ENCODE results near the gene SORT1.
A peak's percentile ranks its signal among the peaks of the same experiment; 100 is the strongest.

Gene SORT1

DNA sequence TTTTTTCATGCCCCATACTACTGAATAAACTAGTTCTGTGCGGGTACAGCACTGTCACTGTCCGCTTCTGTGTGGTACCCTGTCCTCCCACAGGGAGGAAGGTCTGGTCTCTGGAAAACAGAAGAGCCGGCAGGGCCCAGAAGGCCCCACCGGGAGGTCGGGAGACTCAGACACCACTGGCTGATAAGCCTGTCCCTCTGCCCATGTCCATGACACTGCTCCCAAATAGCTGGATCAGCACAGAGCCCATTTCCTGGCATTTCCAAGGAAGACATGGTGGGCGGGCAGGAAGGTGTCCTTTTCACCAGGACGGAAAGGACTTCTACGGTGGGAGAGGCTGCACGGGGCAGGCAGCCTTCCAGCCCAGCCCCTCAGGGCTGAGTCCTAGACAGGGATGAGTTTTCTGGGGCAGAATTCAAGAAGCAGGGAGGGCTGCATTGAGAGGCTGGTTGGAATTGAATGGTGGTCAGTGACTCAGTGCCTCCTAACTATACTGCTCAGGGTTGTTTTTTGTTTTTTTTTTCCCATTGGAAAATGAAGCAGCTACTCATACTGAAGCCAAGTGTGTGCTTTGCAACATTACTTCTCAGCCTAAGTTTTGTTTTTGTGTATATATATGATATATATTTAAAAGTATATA lies 121.9 kb downstream of the SORT1 start:
- DNase-seq (ENCODE audit: low spot score), result no peak

DNA sequence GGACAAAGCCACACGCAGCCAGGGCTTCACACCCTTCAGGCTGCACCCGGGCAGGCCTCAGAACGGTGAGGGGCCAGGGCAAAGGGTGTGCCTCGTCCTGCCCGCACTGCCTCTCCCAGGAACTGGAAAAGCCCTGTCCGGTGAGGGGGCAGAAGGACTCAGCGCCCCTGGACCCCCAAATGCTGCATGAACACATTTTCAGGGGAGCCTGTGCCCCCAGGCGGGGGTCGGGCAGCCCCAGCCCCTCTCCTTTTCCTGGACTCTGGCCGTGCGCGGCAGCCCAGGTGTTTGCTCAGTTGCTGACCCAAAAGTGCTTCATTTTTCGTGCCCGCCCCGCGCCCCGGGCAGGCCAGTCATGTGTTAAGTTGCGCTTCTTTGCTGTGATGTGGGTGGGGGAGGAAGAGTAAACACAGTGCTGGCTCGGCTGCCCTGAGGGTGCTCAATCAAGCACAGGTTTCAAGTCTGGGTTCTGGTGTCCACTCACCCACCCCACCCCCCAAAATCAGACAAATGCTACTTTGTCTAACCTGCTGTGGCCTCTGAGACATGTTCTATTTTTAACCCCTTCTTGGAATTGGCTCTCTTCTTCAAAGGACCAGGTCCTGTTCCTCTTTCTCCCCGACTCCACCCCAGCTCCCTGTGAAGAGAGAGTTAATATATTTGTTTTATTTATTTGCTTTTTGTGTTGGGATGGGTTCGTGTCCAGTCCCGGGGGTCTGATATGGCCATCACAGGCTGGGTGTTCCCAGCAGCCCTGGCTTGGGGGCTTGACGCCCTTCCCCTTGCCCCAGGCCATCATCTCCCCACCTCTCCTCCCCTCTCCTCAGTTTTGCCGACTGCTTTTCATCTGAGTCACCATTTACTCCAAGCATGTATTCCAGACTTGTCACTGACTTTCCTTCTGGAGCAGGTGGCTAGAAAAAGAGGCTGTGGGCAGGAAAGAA lies 122.9 kb downstream of the SORT1 start:
- no peak for DNase-seq (ENCODE audit: low spot score)

DNA sequence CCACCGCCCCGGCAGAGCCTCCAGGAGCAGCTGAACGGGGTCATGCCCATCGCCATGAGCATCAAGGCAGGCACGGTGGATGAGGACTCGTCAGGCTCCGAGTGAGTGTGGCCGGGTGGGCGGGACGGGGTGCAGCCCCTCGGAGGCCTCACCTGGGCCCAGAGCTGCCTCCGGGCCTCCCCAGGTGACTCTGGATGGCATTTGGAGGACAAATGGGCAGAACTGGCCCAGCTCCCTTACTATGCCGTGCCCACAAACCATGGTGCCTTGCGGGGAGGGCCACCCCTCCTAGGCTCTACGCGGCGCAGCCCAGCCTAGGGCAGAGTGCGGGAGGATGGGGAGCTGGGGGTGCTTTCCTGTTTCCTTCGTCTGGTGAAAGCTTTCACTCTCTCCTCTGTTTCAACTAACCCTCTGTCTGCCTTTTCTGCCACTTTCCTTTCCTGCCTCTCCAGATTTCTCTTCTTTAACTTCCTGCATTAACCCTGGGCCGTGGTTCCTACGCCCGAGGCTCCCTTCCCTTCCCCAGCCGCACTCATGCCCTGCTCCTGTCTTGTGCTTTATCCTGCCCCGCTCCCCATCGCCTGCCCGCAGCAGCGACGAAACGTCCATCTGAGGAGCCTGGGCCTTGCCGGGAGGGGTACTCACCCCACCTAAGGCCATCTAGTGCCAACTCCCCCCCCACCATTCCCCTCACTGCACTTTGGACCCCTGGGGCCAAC lies 124.0 kb downstream of the SORT1 start:
- DNase-seq (ENCODE audit: low spot score), result no peak

DNA sequence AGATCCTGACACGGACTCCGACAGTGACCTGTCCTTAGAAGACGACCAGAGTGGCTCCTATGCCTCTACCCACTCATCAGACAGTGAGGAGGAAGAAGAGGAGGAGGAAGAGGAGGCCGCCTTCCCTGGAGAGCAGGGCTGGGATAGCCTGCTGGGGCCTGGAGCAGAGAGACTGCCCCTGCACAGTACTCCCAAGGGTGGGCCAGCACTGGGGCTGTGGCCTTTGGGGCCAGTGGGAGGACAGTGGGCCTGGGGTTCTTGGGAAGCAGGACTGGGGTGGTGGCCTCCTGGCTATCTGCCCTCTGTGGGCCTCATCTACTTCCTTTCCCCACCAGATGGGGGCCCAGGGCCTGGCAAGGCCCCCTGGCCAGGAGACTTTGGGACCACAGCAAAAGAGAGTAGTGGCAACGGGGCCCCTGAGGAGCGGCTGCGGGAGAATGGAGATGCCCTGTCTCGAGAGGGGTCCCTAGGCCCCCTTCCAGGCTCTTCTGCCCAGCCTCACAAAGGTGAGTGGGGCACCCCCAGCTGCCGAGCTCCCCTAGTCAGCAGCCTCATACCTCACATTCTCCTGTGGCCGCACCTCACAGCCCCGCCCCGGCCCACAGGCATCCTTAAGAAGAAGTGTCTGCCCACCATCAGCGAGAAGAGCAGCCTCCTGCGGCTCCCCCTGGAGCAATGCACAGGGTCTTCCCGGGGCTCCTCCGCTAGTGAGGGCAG lies 124.7 kb downstream of the SORT1 start:
- no peak for DNase-seq (ENCODE audit: low spot score)

DNA sequence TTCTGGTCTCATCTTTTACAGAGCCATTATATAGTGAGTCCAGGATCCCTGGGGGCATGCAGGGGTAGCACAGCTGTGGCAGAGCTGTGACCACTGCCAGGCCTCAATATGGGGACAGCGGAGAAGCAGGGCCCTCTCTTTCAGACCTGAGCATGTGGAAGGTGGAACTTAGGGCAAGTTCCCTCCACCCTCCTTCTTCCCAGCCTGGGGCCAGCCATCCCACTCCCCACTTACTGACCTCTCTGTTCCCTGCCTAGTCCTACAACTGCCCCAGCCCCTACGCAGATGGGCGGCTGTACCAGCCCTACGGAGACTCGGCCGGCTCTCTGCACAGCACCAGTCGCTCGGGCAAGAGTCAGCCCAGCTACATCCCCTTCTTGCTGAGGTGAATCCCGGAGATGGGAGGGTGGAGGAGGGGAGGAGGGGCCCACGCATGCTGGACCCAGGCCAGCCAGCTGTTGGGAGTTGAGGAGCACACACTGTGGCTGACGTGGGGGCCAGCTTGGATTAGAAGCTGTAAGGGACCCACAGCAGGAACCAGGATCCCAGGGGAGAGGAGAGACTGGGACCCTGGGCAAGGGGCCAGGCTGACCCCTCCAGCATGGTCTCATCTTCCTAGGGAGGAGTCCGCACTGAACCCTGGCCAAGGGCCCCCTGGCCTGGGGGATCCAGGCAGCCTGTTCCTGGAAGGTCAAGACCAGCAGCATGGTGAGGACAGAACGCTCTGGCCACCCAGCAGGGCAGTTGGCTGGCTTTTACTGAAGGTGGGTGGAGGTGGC lies 125.5 kb downstream of the SORT1 start:
- no peak for DNase-seq (ENCODE audit: low spot score)

DNA sequence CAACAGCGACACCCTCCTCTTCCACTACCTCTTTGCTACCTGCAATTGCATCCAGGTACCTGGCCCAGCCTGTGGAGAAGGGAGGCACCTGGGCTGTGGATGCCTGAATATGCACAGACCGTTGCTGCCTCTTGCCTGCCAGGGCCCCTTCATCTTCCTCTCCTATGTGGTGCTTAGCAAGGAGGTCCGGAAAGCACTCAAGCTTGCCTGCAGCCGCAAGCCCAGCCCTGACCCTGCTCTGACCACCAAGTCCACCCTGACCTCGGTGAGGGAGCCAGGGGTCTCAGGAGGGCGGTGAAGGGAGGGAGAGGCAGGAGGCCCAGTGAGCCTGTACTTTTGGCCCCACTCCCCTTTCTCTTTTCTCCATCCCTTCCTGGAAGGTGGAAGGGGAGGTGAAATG lies 126.3 kb downstream of the SORT1 start:
- DNase-seq (ENCODE audit: low spot score), result no peak

DNA sequence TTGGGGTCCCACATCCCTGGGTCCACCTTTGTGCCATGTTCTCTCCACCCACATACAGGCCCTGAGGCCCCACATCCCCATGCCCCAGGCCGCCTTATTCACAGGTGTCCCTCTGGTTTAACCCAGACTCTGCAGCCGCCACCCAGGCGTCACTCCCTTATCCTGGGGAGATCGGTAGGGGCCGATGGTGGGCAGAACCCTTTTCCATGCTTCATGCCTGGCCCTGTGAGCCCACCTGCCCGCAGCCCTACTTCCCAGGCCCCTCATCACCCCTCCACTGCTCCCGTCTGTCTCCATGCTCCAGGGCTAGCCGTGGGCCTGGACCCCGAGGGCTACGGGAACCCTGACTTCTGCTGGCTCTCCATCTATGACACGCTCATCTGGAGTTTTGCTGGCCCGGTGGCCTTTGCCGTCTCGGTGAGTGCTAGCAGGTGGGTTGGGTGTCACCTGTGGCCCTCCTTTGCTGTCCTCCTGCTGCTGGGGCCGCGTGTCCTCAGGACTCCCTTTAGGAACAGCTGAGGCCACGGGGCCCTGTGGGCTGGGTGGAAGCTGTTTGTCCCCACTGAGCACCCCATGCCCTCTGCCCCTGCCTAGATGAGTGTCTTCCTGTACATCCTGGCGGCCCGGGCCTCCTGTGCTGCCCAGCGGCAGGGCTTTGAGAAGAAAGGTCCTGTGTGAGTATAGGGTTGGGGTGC lies 126.9 kb downstream of the SORT1 start:
- no peak for DNase-seq (ENCODE audit: low spot score)

DNA sequence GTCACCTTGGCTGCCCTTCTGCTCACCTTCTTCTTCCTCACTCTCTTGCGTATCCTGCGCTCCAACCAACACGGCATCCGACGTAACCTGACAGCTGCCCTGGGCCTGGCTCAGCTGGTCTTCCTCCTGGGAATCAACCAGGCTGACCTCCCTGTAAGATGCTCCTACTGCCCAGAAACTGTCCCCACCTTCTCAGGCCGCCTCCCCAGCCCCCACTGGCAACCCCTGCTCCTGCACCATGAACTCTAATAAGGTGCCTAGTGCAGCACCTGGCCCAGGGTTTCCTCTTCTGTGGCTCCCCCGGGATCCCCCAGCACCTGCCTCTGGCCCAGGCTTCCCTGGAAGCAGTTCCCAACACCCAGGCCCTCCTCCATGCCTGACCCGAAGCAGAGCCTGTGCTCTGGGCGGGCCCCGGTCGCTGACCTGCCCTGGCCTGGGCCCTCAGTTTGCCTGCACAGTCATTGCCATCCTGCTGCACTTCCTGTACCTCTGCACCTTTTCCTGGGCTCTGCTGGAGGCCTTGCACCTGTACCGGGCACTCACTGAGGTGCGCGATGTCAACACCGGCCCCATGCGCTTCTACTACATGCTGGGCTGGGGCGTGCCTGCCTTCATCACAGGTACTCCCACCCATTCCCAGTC lies 127.6 kb downstream of the SORT1 start:
- DNase-seq (ENCODE audit: low spot score), result no peak

DNA sequence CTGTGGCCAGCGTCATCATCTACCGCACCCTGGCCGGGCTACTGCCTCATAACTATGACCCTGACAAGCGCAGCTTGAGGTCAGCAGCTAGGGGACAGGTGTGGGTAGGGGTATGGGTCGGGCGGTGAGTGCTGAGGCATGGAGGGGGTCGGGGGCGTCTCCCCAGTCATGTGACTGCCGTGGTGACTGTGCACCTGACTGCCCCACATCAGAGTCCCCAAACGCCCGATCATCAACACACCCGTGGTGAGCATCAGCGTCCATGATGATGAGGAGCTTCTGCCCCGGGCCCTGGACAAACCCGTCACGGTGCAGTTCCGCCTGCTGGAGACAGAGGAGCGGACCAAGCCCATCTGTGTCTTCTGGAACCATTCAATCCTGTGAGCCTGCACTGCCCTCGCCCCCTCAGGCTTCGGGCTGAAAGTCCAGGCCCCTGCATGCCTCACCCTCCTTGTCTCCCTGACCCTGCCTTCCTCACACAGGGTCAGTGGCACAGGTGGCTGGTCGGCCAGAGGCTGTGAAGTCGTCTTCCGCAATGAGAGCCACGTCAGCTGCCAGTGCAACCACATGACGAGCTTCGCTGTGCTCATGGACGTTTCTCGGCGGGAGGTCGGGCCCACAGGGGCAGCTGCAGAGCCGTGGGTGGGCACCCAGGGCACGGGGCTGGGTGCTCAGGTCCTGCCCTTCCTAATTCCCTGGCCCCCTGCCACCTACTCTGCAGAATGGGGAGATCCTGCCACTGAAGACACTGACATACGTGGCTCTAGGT lies 128.3 kb downstream of the SORT1 start:
- no peak for DNase-seq (ENCODE audit: low spot score)

DNA sequence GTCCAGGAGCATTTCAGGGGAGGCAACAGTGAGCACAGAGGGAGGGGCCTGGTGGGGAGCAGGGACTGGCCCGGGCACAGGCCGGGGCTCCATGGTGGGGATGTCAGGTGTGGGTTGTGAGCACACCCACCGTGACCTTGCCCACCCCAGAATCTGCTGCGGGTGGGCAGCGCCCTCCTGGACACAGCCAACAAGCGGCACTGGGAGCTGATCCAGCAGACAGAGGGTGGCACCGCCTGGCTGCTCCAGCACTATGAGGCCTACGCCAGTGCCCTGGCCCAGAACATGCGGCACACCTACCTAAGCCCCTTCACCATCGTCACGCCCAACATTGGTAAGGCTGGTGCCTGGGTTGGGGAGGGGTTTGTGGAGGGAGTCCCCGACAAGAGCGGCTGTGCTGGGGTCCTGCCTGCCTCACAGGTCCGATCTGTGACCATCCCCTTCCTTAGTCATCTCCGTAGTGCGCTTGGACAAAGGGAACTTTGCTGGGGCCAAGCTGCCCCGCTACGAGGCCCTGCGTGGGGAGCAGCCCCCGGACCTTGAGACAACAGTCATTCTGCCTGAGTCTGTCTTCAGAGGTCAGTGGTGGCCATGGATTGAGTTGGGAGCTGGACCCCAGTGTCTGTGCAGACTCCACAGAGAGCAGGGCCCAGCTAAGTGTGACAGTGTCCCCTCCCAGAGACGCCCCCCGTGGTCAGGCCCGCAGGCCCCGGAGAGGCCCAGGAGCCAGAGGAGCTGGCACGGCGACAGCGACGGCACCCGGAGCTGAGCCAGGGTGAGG lies 129.1 kb downstream of the SORT1 start:
- DNase-seq (ENCODE audit: low spot score), result no peak

DNA sequence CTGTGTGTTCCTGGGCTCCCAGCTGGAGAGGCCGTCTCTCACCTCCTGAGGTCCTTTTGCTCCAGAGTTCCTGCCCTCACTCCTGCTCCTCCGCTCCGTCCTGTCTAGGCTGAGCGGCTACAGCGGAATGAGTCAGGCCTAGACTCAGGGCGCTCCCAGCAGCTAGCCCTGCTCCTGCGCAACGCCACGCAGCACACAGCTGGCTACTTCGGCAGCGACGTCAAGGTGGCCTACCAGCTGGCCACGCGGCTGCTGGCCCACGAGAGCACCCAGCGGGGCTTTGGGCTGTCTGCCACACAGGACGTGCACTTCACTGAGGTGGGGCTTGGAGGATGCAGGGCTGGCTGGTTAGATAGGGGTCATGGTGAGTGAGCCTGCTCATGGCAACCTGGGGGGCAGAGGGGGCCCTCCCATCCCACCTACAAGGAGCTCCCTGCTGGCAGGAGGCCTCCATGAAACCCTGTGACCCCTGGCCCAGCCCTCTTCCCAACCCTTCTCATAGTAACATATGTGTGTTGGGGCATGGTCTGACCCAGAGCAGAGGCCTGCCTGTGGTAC lies 129.9 kb downstream of the SORT1 start:
- no peak for DNase-seq (ENCODE audit: low spot score)

DNA sequence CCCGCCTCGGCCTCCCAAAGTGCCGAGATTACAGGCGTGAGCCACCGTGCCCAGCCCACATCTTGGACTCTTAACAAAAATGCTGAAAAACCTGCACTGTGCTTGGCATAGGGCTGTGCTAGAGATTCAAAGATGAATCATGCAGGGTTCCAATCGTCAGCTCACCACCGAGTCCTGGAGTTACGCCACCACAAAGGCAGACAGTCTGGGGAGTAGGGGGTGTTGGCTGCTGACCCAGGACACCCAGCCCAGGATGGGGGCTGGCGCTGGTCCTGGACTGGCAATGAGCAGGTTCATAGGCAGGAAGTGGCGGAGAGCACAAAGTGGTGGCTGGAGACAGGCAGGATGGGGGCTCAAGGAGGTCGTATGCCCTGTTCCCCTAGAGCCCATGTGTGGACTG lies 130.8 kb downstream of the SORT1 start:
- no peak for DNase-seq (ENCODE audit: low spot score)

DNA sequence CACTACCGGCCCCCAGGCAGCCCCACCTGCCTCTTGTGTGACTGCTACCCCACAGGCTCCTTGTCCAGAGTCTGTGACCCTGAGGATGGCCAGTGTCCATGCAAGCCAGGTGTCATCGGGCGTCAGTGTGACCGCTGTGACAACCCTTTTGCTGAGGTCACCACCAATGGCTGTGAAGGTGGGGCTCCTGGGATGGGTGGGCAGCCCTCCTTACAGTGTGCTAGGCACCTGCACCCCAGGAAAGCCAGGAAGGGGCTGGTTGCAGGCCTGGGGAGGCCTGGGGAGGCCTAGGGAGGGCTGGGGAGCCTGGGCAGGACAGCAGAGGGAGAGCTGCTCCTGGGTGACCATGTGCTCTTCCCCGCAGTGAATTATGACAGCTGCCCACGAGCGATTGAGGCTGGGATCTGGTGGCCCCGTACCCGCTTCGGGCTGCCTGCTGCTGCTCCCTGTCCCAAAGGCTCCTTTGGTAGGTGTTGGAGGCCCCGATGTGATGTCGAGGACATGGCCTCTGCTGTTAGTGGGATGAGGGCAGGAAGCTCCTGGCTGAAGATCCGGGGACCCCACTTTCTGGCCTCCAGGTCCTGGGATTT lies 131.9 kb downstream of the SORT1 start:
- DNase-seq (ENCODE audit: low spot score), result no peak

DNA sequence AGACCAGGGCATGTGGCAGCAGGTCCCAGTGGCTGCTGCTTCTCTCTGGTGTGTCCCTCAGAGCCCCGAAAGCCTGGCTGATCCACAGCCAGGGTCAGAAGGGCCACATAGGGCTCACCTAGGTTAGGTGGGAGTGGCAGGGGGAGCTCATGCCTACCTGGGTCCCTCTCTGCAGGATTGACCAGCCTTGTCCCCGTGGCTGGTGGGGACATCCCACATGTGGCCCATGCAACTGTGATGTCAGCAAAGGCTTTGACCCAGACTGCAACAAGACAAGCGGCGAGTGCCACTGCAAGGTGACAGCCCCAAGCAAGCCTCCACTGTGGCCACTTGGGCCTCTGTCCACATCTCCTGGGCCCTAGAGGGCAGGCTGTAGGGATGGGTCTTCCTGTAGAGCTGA lies 132.7 kb downstream of the SORT1 start:
- DNase-seq (ENCODE audit: low spot score), result no peak

DNA sequence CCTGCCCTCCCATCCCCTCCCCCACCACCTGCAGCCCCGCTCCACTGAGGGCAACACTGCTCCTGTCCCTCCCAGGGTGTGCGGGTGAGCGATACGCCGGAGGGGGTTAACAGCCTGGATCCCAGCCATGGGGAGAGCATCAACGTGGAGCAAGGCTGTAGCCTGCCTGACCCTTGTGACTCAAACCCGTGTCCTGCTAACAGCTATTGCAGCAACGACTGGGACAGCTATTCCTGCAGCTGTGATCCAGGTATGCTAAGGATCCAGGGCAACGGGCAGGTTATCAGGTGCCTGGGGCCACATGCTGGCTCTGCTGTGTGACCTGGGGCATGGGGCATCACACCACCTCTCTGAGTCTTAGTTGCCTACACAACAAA lies 133.4 kb downstream of the SORT1 start:
- no peak for DNase-seq (ENCODE audit: low spot score)

DNA sequence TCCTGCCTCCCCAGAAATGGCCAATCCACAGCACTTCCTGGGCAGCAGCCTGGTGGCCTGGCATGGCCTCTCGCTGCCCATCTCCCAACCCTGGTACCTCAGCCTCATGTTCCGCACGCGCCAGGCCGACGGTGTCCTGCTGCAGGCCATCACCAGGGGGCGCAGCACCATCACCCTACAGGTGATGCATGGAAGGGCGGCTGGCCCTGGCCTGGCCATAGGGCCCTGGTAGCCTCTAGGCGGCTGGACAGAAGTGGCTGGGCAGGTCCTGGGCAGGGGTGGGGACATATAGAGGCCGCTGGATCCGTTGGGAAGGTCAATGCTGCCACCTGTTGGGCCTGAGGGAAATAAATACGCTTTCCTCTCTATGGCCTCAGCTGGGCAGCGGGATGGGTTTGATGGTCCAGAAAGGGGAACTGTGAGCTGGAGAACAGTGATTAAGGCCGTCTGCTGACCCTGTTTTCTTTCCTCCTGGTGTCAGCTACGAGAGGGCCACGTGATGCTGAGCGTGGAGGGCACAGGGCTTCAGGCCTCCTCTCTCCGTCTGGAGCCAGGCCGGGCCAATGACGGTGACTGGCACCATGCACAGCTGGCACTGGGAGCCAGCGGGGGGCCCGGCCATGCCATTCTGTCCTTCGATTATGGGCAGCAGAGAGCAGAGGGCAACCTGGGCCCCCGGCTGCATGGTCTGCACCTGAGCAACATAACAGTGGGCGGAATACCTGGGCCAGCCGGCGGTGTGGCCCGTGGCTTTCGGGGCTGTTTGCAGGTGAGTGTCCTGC lies 133.9 kb downstream of the SORT1 start:
- DNase-seq (ENCODE audit: low spot score), result peak; percentile 79

DNA sequence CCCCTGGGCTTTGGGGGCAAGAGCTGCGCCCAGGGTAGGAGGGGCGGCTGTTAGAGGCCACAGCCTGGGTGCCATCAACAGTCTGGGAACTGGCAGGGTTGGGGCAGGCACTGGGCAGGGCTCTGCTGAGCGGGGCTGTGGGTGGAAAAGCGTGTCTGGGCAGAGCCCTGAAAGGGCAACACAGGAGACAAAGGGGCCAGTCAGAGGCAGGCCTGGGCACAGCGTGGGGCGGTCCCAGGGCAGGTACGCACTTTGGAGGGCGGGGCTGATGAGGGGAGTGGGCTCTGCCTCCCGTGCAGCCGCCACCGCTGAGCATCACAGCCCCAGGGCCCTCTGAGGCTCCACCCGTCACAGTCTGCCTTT lies 134.5 kb downstream of the SORT1 start:
- no peak for DNase-seq (ENCODE audit: low spot score)
